Right kidney (tissue), 1 donor: Measurements from ENCODE around the gene TSC1.

ENCODE experiments used
- DNase-seq: peaks from one replicate; pipeline ENCODE4 v3.0.0-alpha.2; 2016

TSC1 gene

GRCh38 chr9:132942541-132943182, 1.8 kb downstream of the TSC1 start:
- no peak for DNase-seq

- no peak for DNase-seq
Measured at GRCh38 chr9:132939169-132939568, 5.2 kb downstream of the TSC1 start.

GRCh38 chr9:132937463-132937901, 6.9 kb downstream of the TSC1 start:
- no peak for DNase-seq

- DNase-seq, result no peak
Measured at GRCh38 chr9:132935026-132935425, 9.4 kb downstream of the TSC1 start.

GRCh38 chr9:132931178-132931735, 13.2 kb downstream of the TSC1 start:
- DNase-seq, result no peak

- no peak for DNase-seq
Measured at GRCh38 chr9:132927704-132928103, 16.7 kb downstream of the TSC1 start.

GRCh38 chr9:132923346-132923902, 21.0 kb downstream of the TSC1 start:
- DNase-seq, result no peak

GRCh38 chr9:132919614-132920268, 24.7 kb downstream of the TSC1 start:
- no peak for DNase-seq

- no peak for DNase-seq
Measured at GRCh38 chr9:132914924-132915323, 29.5 kb downstream of the TSC1 start.

GRCh38 chr9:132912131-132912530, 32.3 kb downstream of the TSC1 start:
- no peak for DNase-seq

- no peak for DNase-seq
Measured at GRCh38 chr9:132910376-132910775, 34.0 kb downstream of the TSC1 start.

GRCh38 chr9:132909311-132909710, 35.1 kb downstream of the TSC1 start:
- no peak for DNase-seq

GRCh38 chr9:132908635-132909034, 35.8 kb downstream of the TSC1 start:
- no peak for DNase-seq

GRCh38 chr9:132905726-132906125, 38.7 kb downstream of the TSC1 start:
- no peak for DNase-seq

GRCh38 chr9:132903574-132904492, 40.6 kb downstream of the TSC1 start:
- no peak for DNase-seq

GRCh38 chr9:132901858-132902831, 42.3 kb downstream of the TSC1 start:
- peak; percentile 25 for DNase-seq

GRCh38 chr9:132898051-132898450, 46.4 kb downstream of the TSC1 start:
- DNase-seq, result no peak

GRCh38 chr9:132896906-132897305, 47.5 kb downstream of the TSC1 start:
- DNase-seq, result no peak

- no peak for DNase-seq
Measured at GRCh38 chr9:132896264-132896663, 48.2 kb downstream of the TSC1 start.

- DNase-seq, result no peak
Measured at GRCh38 chr9:132894862-132895835, 49.3 kb downstream of the TSC1 start.
